Activated CD8-positive, alpha-beta memory T cell treated with anti-CD3 and anti-CD28 coated beads for 48 hours (primary cell): ENCODE measurements around the gene RNF31.

Source experiments
- DNase-seq, 3 experiments: peaks; one replicate each; pipeline ENCODE4 v3.0.0-alpha.2; 2020; ENCODE audit warnings: low read depth in 2 of 3, low spot score in 2 of 3

RNF31 gene

GRCh38 chr14:24159777-24160498 is 12.6 kb downstream of the RNF31 start:
- no peak for DNase-seq

- DNase-seq = no peak
Measured at GRCh38 chr14:24160499-24160849, 13.2 kb downstream of the RNF31 start.

DNA sequence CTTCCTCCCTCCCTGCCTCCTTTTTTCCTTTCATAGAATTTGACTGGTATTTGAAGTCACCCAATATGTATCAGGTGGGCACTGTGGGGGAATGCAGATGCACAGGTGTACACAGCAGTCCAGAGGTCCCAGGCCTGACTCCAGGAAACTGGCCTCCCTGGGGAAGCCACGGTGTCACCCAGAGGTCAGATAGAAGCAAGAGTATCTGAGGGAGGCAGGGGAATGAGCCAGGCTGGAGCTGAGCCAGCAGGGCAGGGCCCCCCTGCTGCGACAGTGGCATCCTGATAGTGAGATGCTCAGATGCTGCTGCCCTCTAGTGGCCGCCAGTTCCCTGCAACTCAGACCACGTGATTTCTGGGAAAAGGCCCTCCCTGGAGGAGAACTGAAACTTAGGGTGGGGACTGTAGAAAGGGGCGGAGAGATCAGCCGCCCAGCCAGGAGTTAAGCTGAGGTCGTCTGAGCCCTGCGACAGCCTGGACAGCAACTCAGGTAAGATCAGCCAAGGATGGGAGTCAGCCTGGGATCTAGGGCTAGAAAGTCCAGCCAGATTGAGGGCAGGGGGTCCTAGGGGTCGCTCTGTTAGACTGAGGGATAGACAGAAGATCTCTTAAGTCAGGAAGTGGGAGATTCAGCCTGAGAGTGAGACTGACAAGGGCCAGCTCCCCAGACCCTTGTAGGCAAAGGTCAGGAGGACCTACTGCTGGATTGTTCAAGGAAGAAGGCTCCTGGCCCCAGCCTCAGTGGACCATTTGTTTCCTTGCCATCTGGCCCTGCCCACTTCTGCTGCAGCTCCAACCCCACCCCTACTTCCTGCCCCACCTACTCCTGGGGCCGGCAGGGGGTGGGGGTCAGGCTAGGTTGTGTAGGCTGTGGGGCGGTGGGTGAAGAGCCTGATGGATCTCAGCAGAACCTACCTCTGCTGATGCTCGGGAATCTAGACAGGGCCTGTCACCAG is 13.8 kb downstream of the RNF31 start, which contains the start of gene IRF9:
Gene IRF9 (plus strand): TSS at position 416 of the 955 bp plus-strand sequence. CDS start 880 bp downstream, outside the sequence.
- peak; percentile 92 to 100 (median 98) for DNase-seq

GRCh38 chr14:24162093-24162492 is 14.8 kb downstream of the RNF31 start:
- DNase-seq = no peak

GRCh38 chr14:24164518-24164991 is 17.3 kb downstream of the RNF31 start:
- DNase-seq = no peak

DNA sequence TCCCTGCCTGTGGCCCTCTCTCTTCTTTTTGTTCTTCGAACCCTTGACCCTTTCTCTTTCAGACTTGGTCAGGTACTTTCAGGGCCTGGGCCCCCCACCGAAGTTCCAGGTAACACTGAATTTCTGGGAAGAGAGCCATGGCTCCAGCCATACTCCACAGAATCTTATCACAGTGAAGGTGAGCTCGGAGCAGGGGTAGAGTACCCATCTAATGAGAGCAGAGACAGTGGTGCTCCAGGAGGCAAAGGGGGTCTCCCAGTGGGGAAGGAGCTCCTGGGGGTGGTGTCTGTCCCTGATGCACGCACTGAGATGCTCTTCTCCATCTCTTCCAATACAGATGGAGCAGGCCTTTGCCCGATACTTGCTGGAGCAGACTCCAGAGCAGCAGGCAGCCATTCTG is 18.5 kb downstream of the RNF31 start:
- no peak for DNase-seq

- DNase-seq = no peak
Measured at GRCh38 chr14:24167469-24168114, 20.3 kb downstream of the RNF31 start.

DNA sequence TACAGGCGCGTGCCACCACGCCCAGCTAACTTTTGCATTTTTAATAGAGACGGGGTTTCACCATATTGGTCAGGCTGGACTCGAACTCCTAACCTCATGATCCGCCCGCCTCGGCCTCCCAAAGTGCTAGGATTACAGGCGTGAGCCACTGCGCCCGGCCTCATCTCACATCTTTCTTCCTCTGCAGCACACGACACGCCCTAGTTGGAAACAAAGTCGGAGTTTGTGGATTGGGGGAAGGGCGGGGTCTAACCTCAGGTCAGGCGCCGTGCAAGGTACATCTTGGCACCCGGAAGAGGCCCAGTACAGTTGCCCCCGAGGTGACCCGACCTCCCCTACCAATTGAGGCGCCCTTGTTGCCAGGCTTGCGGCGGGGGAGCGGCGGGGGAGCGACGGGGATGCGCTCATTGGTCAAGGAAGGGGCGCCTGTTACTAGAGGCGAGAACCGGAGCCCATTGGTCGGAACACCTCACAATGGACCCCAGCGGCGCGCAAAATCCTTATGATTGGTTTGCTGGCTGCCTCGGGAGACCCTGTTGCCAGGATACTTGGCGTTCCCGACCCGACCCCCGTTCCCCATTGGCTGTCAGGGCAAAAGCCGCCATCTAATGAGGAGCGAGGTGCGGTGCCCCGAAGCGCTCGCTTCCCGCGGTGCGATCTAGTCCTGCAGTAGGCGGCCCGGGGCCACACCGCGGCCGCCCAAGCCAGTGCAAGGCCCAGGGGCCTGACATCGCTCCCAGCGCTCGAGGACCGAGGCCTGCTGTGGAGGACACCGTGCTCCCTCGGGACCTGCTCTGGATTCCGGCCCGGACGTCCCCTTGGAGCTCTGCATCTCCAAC is 24.3 kb downstream of the RNF31 start, which contains the start of gene REC8:
Gene REC8 (plus strand): TSS at position 659 of the 839 bp plus-strand sequence. CDS start 473 bp downstream, outside the sequence.
- DNase-seq = peak; percentile 41 to 70 (median 50)

- no peak for DNase-seq
Measured at GRCh38 chr14:24172261-24172860, 25.1 kb downstream of the RNF31 start.

- DNase-seq = no peak
Measured at GRCh38 chr14:24172871-24173281, 25.6 kb downstream of the RNF31 start.

DNA sequence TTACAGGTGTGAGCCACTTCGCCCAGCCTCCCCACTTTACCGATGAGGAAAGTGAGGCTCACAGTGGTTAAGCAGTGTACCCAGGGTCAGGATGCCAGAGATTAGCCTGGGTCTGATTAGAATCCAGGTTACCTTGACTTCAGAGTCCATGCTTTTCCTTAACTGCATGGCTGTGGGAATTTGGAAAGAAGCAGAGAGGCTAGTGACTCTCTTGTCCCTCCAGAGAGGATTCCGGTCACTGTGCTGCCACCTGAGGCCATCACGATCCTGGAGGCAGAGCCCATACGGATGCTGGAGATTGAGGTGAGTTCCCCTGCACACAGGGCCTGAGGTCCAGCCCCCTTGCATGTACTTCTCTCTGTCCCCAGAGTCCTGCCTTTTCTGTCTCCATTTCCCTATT is 29.3 kb downstream of the RNF31 start:
- DNase-seq = no peak

DNA sequence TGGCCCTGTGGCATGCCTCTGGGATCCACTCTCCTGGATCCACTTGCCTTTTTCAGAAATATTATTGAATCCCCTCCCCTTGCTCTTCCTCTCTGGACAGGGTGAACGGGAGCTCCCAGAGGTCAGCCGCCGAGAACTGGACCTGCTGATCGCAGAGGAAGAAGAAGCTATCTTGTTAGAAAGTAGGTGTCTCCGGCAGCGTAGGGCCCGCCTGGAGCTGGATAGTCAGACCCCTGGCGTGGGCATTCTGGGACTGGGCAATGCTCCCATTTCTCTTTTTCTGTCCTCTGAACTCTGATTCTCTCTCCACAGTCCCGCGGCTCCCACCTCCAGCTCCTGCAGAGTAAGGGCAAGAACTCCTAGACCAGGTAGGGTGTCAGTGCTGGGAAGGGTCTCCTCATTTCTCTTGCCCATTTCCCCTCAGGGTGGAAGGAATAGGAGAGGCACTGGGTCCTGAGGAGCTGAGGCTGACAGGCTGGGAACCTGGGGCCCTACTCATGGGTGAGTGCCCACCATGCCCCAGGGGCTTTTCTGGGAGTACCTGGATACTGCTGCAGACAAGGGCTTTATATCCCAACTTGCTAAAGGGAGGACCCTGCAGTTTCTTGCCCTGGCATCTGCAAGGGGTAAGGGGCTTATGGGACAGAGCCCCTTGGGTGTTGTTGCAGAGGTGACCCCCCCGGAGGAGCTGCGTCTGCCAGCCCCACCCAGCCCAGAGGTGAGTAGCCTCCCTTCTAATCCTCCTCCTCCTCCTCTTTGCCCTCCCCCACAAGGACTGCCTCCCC is 29.9 kb downstream of the RNF31 start:
- DNase-seq = no peak

- DNase-seq = no peak
Measured at GRCh38 chr14:24177891-24178290, 30.6 kb downstream of the RNF31 start.

DNA sequence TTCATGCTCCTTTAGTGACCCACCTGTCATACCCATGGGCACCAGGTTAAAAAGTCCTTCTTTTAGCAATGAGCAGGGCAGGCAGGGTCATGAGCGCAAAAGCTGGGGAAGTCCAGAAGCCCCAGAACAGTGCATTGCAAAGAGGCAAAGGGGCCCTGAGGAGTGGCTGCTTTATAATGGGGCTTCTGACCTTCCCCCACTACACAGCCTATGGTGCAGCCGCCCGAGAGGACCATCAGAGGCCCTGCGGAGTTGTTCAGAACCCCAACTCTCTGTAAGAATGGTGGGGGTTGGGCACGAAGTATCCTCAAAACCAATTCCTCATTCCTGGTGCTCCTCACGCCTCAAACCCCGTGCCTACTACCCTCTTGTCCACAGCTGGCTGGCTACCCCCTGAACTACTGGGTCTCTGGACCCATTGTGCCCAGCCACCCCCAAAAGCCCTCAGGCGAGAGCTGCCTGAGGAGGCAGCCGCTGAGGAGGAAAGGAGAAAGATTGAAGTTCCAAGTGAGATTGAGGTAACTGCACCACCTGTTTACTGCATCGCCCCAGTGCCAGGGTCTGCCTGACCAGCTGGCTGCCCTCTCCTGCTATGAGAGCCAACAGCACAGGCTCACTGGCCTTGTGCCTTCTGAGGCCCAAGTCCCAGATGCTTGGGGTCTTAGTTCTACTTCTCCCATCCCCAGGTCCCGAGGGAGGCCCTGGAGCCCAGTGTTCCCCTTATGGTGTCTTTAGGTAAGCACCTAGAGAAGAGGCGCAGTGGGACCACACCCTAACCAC is 31.3 kb downstream of the RNF31 start:
- DNase-seq = no peak

DNA sequence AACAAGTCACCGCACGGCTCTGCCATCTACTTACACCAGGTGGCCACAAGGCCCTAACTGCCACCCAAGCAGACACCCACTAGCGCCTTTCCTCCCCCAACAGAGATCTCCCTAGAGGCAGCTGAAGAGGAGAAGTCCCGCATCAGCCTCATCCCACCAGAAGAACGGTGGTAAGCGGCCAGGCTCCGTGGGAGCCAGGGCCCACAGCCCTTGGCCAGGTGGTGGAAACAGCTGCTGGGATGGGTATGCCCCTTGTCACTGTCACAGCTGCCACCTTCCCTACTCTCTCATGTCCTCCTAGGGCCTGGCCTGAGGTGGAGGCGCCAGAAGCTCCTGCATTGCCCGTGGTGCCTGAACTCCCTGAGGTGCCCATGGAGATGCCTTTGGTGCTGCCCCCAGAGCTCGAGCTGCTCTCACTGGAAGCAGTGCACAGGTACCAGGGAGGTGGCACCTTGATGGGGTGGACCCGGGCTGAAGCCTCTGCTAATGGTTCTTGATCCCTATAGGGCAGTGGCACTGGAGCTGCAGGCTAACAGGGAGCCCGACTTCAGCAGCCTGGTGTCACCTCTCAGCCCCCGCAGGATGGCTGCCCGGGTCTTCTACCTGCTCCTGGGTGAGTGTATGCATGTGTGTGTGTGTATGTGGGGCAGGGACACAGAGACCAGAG is 32.1 kb downstream of the RNF31 start:
- DNase-seq = no peak

DNA sequence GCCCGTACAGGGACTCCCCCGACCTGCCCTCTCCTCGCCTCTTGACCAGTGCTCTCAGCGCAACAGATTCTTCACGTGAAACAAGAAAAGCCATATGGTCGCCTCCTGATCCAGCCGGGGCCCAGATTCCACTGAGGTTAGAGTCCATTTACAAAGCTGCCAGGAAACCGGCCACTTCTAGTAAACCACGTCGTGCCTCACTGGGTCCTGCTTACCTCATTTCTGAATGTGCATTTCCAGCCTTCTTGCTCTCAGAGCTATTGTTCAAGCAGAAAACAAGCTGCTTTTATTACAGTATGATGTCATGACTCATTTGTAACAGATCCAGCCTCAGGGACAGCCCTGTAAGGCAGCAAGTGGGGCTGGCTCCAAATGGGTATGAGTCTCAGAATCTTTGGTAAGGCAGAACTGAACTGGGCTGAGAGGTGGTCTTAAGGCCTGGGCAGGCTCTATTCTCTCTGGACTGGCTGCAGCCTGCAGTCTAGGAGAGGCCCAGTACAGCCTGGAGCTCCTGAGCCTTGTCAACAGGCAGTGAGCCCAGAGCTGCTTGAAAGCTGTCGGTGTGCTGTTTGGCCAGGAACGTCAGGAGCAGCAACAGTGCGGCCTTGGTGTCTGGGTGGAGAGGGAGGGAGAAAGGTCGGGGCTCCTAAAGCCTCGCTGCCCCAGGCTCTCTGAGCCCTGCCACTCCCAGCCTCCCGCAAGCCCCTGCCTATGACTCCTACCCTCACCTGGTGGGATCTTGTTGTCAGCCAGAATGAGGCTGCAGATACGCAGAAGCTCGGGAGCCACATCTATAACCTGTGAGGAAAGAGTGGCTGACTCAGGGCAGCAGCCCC is 32.9 kb downstream of the RNF31 start:
- no peak for DNase-seq
